GM18519 (cell line): Measurements from ENCODE around the gene PPARA.
"Not testable (repeated sequence)": the region's sequence is repeated elsewhere in the genome, so short reads cannot be mapped to it uniquely, and the experiment has no call there.

Source experiments
- ATAC-seq: cut with Tn5 transposase; IDR thresholded peaks from one replicate; pipeline ENCODE4 v1.9.1; 2021; ENCODE audit warnings: mild to moderate bottlenecking, moderate library complexity; ENCODE audit not compliant: unreplicated experiment, low FRiP score

The PPARA gene

DNA sequence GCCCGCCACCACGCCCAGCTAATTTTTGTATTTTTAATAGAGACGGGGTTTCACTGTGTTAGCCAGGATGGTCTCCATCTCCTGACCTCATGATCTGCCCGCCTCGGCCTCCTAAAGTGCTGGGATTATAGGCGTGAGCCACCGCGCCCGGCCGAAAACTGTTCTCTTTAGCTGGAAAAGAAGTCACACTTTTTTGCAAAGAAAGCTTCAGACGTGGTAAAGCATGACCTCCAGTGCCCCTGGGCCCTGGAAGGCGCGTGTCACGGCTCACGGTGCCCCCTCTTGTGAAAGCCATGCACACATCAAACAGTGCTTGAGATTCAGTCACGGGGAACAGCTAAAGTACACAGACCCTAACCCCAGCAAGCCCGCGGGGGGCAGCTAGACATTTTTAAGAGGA lies 48.5 kb downstream of the PPARA start:
- ATAC-seq, result not testable (repeated sequence)

DNA sequence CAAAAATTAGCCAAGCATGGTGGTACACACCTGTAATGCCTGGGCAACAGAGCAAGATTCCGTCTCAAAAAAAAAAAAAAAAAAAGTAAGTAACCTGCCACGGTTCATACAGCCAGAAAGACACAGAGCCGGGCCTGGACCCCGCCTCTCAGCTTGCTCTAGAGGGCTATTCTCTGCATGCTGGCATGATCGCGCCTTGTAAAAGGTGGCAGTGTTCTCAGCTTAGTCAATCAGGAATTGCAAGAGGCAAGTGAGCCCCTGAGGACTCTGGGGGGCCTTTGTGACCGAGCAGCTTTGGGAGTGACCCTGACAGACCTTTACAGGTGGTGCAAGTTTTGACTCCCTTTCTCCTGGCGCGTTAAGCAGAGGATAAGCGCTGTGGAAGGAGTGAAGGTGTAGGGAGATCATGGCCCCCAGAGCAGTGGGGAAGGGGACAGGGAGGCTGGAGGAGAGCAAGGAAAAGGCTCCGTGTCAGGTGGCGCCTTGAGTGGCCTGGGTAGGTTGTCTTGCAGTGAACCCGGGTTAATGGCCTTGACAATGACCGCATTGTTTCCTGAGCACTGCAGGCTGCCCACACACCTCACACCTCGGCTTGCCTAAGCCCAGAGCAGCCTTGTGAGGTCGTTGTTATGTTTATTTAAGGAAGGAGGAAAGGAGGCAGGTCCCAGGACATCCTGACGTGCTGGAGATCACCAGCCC lies 50.9 kb downstream of the PPARA start:
- ATAC-seq, result no peak

DNA sequence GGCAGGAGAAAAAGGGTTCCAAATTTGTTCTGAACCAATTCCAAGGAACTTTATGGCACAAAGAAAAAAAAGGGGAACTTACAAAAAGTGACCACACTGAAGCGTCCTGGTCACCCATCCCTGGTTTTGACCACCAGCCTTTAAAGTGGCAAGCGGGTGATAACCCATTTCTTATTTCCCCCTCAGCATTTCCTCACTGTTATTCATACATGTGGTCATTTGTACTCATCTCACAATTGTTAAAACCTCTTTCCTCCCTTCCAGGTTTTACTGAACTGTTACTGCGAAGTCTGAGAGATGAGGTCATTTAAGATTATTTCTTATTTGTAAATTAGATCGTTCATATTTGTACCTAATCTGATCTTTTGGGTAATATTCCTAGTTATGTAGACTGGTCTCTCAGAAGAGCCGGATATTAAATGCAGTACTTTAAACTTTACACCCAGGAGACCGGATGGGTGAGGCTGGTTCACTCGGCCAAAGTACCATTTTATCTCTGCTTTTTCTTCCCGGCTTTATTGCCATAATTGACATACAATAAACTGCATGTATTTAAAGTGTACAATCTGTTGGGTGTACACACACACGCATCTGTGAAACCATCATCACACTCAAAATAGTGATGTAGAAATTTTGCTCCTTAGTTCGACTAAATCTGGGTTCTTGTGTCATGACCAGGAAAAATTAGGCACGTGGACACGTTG lies 52.7 kb downstream of the PPARA start:
- ATAC-seq, result no peak

DNA sequence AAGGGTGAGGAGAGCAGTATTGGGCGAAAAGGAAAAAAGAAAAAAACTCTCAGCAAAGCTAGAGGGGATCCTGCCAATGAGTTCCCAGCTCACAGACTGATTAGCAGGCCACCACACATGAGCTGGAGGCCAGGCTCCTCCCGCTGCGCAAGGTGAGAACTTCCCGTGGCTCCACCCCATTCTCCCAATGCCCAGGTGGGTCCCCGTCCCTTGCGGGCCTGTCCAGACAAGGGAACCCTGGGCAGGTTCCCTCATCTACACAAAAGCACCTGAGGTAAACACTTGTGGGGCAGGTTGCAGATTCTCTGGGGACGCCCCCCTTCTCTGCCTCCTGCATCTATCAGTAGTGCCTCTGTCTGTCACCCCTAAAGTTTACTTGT lies 53.3 kb downstream of the PPARA start:
- ATAC-seq, result no peak

DNA sequence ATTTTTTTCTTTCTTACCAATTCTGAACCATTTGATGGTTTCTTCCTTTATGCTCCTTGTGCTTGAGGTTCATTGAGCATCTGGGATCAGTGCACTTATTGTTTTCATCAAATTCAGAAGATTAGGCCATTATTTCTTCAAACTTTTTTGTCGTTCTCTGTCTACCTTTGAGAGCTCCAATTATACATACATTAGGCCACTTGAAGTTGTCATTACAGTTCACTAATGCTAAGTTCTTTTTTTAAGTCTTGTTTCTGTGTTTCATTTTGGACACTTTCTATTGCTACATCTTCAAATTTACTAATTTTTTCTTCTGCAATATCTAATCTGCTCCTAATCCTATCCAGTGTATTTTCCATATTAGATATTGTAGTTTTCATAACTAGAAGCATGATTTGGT lies 58.9 kb downstream of the PPARA start:
- ATAC-seq, result no peak

DNA sequence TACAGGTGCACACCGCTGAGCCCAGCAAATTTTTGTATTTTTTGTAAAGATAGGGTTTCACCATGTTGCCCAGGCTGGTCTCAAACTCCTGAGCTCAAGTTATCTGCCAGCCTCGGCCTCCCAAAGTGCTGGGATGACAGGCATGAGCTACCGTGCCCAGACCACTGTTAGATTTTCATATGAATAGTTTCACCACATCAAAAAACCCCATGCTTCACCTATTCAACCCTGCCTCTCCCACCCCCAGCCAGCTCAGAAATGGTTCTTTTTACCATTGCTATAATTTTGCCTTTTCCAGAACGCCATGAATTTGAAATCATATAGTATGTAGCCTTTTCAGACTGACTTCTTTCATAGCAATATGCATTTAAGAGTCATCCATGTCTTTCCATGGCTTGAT lies 61.9 kb downstream of the PPARA start:
- ATAC-seq, result no peak

DNA sequence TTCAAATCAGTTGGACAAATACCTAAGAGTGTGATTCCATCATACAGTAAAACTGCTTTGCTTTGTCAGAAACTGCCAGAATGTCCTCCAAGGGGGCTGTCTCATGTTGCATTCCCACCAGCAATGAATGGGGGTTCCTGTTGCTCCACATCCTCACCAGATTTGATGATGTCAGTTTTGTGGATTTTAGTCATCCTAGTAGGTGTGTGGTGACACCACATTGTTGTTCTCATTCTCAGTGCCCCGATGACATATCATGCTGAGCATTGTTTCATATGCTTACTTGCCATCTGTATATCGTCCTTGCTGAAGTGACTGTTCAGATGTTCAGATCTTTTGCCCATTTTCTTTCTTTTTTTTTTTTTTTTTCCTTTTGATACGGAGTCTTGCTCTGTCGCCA lies 62.7 kb downstream of the PPARA start:
- no peak for ATAC-seq

DNA sequence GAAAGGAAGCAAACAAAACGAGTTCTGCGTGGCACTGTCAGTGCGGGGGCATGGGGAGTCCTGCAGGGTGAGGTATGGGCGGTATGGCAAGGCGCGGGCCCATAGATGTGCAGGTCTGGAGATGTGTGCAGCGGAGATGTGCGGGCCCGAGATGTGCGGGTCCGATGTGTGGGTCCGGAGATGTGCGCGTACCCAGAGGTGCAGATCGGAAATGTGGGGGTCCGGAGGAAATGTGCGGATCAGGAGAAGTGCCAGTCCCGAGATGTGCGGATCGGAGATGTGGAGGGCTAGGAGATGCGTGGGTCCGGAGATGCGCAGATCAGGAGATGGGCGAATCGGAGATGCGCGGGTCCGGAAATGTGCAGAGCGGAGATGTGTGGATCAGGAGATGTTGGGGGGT lies 63.8 kb downstream of the PPARA start:
- no peak for ATAC-seq

DNA sequence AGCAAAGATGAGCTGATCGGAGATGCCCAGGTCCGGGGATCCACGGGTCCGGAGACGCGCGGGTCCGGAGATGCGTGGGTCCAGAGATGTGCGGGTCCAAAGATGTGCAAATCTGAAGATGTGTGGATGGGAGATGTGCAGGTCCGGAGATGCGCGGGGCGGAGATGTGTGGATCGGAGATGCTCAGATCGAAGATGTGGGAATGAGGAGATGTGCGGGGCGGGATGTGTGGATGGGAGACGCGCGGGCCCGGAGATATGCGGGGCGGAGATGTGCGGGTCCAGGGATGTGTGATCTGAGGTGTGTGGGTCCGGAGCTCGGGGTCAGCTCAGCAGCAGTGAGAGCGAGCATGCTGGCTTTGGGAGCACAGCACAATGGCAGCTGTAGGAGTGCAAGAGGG lies 64.3 kb downstream of the PPARA start:
- ATAC-seq, result no peak

DNA sequence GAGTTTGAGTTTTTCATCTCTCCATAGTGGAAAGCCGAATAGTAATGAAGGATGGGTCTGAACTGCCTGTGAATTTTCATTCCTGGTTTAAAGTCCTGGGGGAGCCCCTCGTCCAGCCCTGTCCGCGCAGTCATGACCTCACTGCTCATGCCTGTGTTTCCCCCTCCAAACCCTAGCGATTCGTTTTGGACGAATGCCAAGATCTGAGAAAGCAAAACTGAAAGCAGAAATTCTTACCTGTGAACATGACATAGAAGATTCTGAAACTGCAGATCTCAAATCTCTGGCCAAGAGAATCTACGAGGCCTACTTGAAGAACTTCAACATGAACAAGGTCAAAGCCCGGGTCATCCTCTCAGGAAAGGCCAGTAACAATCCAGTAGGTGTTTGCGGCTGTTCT lies 69.3 kb downstream of the PPARA start:
- ATAC-seq, result no peak

DNA sequence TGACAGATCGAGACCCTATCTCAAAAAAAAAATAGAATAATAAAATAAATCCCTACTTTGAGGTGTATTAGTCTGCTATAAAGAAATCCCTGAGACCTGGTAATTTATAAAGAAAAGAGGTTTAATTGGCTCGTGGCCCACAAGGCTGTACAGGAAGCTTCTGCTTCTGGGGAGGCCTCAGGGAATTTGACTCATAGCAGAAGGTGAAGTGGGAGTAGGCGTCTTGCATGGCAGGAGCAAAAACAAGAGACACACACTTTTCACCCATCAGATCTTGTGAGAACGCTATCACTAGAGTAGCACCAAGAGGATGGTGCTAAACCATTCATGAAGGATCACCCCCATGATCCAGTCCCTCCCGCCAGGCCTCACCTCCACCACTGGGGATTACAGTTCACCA lies 70.6 kb downstream of the PPARA start:
- ATAC-seq, result no peak

DNA sequence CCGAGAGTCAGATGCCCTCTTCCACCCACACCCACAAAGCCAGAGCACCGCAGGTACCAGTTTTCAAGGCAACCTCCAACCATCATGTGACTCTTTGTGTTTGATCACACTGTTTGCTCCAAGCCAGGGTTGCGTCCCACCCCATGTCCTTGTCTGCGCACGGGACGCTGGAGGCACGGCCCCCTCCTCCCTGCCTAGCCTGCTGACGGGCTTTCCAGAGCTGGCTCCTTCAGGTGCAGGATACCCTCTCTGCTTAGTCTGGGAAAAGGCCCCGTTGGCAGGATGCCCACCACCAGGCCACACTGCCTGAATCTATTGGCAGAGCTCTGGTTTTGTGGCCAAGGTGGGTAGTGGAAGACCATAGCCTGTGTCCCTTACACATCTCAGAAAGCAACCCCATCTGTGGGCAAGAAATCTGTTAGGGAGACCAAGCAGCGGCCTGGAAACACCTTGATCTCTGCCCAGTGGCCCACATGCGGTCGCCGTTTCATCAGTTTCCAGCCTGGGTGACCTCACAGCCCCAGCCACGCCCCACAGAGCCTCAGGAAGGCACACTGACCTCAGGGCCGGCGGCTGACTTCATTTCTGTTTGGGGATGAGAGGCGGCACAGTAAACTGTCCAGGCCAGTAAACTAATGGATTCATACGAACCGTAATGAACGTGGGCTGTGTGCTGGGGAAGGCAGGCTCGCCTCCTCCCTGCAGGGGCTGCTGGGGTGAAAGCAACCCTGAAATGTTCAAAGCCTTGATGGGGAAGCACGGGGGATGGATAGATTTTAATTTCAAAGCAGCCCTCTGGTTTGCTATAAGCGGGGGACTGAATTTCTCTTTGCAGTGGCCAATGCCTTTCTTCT lies 73.9 kb downstream of the PPARA start:
- no peak for ATAC-seq

DNA sequence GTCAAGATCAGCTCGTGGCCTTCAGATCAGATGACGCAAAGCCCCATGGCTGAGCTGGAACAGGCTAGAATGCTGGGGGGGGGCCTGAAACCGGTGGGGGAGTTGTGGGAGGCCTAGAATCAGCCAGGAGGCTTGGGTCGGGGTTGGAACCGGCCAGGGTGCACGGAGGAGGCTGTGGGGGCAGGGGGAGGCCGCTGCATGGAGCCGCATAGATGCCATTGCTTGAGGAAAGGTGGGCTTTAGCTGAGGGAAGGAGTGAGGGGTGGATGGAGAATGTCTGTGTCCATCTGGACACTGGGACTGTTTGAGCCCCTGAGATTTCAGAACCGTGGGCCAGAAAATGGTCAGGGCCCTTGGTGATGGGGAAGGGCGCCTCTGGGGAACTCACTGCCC lies 74.6 kb downstream of the PPARA start:
- ATAC-seq, result no peak

DNA sequence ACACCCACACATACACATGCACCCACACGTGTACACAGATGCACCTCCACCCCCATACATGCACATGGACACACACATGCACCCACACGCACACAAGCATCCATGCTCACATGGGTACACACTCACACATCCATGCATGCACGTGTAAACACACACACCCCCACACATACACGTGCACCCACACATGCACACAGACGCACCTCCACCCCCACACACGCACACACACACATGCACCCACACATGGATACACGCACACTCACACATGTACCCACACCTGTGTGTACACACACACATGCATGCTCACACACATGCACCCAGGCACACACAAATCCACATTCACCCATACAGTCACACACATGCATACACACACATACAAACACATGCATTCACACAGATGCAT lies 75.3 kb downstream of the PPARA start:
- ATAC-seq, result no peak

DNA sequence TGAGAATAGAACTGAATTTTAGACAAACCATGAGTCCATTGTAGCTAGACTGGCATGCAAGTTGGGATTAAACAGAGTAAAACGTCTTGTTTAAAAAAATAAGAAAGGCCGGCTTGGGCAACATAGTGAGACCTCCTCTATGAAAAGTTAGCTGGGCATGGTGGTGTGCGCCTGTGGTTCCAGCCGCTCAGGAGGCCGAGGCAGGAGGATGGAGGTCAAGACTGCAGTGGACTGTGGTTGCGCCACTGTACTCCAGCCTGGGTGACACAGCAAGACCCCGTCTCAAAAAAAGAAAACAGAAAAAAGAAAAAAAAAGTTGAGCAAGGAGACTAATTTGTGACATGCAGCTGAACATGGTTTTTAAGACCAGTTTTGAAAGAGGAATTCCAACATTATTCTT lies 76.3 kb downstream of the PPARA start:
- ATAC-seq, result no peak

DNA sequence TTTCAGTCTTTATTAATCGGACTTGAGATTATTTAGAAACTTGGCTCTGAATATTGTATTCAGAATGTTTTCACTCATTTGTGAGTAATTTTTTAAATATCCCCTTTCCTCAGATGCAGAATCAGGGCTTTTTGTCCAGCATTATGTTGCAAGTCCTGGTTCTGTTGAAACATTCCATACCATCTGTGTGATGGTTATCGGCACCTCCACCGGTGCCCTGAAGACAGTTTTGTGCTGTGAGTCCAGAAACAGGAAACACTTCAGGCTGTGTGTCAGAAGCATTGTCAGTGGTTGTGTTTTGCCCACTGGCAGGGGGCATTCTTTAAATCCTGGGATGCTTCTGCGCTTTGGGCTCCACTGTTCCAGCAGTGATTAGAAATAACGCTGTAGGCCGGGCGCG lies 79.4 kb downstream of the PPARA start:
- ATAC-seq, result no peak

DNA sequence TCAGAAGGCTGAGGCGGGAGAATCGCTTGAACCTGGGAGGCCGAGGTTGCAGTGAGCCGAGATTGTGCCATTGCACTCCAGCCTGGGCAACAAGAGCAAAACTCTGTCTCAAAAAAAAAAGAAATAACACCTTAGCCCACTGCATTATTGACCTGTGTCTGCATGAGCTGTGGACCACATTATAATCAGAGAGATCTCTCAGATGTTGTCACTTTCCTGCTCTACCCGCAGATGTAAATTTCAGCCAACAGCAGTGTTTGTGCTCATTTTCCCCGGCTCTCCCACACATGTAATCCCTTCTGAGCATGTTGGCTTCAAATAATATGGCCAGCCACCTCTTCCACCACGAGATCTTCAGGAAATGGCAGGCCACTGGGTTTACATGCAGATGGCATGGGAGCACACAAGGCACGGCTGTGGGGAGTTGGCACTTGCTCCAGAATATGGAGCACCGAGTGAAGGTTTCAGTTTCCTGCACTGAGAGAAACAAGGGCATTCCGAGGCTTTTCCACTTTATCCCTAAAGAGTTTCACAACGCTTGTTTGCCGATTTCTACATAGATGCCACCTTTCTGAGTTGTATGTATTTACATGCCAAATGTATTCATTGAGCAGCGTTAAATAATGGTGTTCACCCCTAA lies 80.1 kb downstream of the PPARA start:
- ATAC-seq, result no peak

DNA sequence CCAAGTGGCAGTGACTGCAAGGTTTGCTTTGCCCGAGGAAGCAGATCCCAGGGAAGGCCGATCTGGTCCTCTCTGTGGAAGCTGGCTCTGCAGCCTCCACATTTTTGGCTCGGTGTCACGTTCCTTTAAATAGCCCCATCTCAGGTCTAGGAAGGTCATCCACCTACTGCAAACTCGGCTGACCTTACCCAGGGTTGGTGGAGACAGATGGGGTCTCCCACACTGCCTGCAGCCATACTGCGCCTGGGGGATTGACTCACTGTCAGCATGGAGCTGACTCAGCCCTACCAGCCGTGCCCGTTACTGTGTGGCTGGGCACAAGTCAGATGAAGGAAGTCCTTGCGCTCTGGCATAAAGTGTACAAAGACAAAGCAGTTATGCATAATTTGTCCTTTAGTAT lies 82.9 kb downstream of the PPARA start:
- ATAC-seq, result no peak

DNA sequence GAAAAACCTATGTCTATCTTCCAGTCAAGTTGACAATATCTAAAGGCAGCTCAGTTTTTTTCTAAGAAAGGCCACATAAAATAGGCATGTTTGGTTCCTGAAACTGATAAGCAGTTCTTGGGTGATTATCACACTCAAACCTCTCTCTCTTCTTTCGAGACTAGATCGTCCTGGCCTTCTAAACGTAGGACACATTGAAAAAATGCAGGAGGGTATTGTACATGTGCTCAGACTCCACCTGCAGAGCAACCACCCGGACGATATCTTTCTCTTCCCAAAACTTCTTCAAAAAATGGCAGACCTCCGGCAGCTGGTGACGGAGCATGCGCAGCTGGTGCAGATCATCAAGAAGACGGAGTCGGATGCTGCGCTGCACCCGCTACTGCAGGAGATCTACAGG lies 84.6 kb downstream of the PPARA start:
- no peak for ATAC-seq

DNA sequence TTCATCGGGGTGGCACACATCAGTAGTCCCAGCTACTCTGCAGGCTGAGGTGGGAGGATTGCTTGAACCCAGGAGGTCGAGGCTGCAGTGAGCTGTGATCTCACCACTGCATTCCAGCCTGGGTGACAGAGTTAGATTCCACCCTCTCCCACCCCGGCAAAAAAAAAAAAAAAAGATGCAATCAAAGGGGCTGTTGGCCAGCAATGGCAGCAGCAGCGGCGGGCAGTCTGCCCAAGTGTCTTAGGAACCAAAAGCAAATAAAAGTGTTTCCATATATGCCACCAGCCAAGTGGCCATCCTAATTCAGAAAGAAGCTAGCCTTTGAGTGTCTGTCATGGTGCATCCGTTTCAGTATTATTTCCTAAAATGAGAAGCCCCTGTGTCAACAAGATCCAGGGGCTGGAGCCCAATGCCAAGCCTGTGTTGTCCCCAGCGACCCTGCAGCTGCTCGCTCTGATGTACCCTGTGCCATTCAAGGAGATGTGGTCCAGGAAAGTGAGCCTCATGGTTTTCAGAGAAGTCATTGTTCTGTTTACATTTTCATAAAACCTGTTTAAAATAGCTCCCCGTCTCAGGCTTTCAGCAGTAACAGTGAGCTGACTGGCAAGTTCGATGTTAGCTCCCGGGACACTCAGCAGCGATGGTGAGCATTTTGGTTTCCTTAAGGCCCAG lies 87.3 kb downstream of the PPARA start:
- no peak for ATAC-seq

DNA sequence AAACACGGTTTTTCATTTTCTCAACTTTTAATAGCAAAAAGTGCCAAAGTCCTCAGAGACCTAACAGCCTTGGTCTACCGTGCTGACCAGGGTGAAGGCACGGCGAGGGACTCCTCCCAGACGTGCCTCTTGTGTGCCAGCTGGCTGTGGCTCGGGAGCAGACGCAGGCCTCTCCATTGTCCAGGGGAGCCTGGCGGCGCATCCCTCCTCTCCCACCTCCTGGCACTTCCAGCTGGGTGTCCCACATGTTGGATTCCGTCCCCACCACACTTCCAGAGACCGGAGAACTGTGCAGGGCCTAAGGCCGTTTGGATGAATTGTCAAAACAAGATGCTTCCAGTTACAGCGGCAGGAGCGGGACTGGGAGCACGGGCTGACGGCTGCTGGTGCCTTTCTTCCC lies 88.2 kb downstream of the PPARA start:
- ATAC-seq, result no peak
